ENCODE data around the gene FUT1. TPM values are rescaled to one million over a fixed set of nuclear protein-coding genes. Genes with fewer than 3 reads are reported as not detected.

The FUT1 gene
- total RNA-seq, 4 donors from 2014 or later, result 1.7 to 3.0 (median 2.0) TPM

DNA sequence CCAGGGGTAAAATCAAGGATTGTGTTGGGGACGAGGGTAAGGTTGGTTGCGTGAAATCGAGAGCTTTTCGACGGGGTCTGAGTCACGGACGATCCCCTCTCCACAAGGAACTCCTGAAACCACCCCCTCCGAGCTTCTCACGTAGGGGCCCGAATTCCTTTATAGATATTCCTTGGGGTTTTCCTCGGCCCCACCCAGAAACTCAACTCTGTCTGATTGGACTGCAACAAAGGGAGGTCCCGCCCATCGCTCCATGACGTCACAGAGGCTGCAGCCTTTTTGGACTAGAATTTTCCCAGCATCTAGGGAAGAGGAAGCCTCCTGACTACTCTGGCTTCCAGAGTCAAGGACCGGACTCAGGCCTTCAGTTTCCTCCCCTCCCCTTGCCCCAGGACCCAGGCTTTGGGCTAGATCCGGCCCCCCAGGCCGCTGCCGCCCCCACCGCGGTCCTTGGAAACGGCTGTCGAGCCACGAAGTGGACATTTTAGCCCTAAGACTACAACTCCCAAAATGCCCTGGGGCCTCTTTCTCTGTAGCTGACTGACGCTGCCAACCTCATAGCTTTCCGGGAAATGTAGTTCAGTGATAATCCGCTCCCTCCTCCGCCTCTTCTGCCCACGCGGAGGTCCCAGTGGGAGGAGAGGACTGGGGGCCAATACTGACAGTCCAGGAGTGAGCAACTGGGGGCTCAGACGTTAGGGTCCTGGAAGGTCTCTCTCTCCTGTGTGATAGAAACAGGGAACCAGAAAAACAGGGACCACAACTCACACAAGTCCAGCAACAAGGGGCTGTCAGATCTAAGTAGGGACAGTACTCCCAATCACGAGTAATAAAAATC is 5.5 kb downstream of the FUT1 start, which contains the start of gene IZUMO1:
TSS of gene IZUMO1 (minus strand) at position 172 of the 838 bp plus-strand sequence. CDS start 1,050 bp downstream, outside the sequence.
- peak; percentile 75 to 78 for DNase-seq
- H3K4me1 ChIP-seq, result peaks cover 10 to 14% of the 10 kb centered on the region in 2 donors
- no peaks in the 10 kb centered on the region for H3K27me3 ChIP-seq
- 14 to 15% methylated on average over 22 to 30 of the region's 31 CpGs for WGBS, 2 donors
- H3K36me3 ChIP-seq, result no peaks in the 10 kb centered on the region
- TF ChIP-seq POLR2A (IDR thresholded peaks at IDR 0.05) (no peak), CTCF (IDR thresholded peaks at IDR 0.05) (no peak)
- peak within 1 kb of the TSS; percentile 42 to 66 (median 65) for H3K27ac ChIP-seq
- peak within 1 kb of the TSS in 2 of 3 donors; percentile 17 to 20 for H3K4me3 ChIP-seq (replicated peaks in 1 of 3)
- intact Hi-C loops (cut with DNase I), result no loop called here
- no peaks in the 10 kb centered on the region for H3K9me3 ChIP-seq

- DNase-seq, result no peak
- no peaks in the 10 kb centered on the region for H3K27me3 ChIP-seq
- TF ChIP-seq CTCF (IDR thresholded peaks at IDR 0.05), result no peak
- no peak for TF ChIP-seq POLR2A (IDR thresholded peaks at IDR 0.05)
- no peak overlapping the region for H3K4me3 ChIP-seq (replicated peaks in 1 of 3)
- no peaks in the 10 kb centered on the region for H3K36me3 ChIP-seq
- WGBS, 2 donors, result 67 to 79% methylated on average over 8 of the region's 8 CpGs
- no peak overlapping the region for H3K27ac ChIP-seq
- peaks cover 10 to 20% of the 10 kb centered on the region in 2 donors for H3K4me1 ChIP-seq
- intact Hi-C loops (cut with DNase I), result no loop called here
- H3K9me3 ChIP-seq, result no peaks in the 10 kb centered on the region
Measured at GRCh38 chr19:48746110-48746509, 6.3 kb downstream of the FUT1 start.

GRCh38 chr19:48745208-48745995 is 7.0 kb downstream of the FUT1 start:
- Histone ChIP-seq H3K27me3 (no peaks in the 10 kb centered on the region), H3K9me3 (no peaks in the 10 kb centered on the region), H3K36me3 (no peaks in the 10 kb centered on the region), H3K4me1 (peaks cover 10 to 21% of the 10 kb centered on the region in 2 donors), H3K27ac (no peak overlapping the region), H3K4me3 (replicated peaks in 1 of 3) (no peak overlapping the region)
- DNase-seq, result peak; percentile 46 to 56
- intact Hi-C loops (cut with DNase I), result no loop called here
- 22 to 28% methylated on average over 33 of the region's 33 CpGs for WGBS, 2 donors
- no peak for TF ChIP-seq CTCF (IDR thresholded peaks at IDR 0.05)
- no peak for TF ChIP-seq POLR2A (IDR thresholded peaks at IDR 0.05)

- TF ChIP-seq POLR2A (IDR thresholded peaks at IDR 0.05) (no peak), CTCF (IDR thresholded peaks at IDR 0.05) (no peak)
- DNase-seq, result no peak
- Histone ChIP-seq H3K4me3 (replicated peaks in 1 of 3) (no peak overlapping the region), H3K36me3 (no peaks in the 10 kb centered on the region), H3K9me3 (no peaks in the 10 kb centered on the region), H3K27ac (peak overlapping the region in 2 of 3 donors; percentile 48 to 62), H3K27me3 (no peaks in the 10 kb centered on the region), H3K4me1 (peaks cover 5 to 20% of the 10 kb centered on the region in 2 donors)
- WGBS, 2 donors, result 88 to 98% methylated on average over 11 of the region's 11 CpGs
- intact Hi-C loops (cut with DNase I), result no loop called here
Measured at GRCh38 chr19:48742096-48742495, 10.3 kb downstream of the FUT1 start.
